ENCODE results near the gene TTC24.
A peak's percentile ranks its signal among the peaks of the same experiment; 100 is the strongest.

Gene TTC24

GRCh38 chr1:156598731-156599432 is 19.4 kb downstream of the TTC24 start:
- Histone ChIP-seq H3K36me3 (ENCODE audit: control insufficient read depth in 4 of 4, insufficient read depth in 4 of 4, low read length in 3 of 4) (peaks cover 3 to 55% (median 39%) of the 10 kb centered on the region in 4 experiments), H3K27me3 (replicated peaks in 2 of 5; ENCODE audit: control insufficient read depth in 4 of 5, insufficient read depth in 5 of 5, low read length in 4 of 5) (no peaks in the 10 kb centered on the region), H3K4me3 (ENCODE audit: control insufficient read depth in 1 of 7, extremely low read depth in 1 of 7, insufficient read depth in 4 of 7, low read depth in 2 of 7, low read length in 6 of 7) (no peak overlapping the region), H3K9me3 (ENCODE audit: control extremely low read depth in 1 of 5, control insufficient read depth in 4 of 5, insufficient read depth in 2 of 5, low read depth in 1 of 5, low read length in 4 of 5) (no peaks in the 10 kb centered on the region), H3K4me1 (ENCODE audit: control extremely low read depth in 1 of 4, control insufficient read depth in 4 of 4, insufficient read depth in 4 of 4, low read length in 3 of 4) (peaks cover 6 to 30% (median 22%) of the 10 kb centered on the region in 4 experiments), H3K27ac (ENCODE audit: insufficient read depth in 1 of 2, low read depth in 1 of 2, low read length in 2 of 2, poor library complexity in 1 of 2, severe bottlenecking in 2 of 2) (no peak overlapping the region)
- no peak for DNase-seq
- POLR2A ChIA-PET: no interaction called here
- WGBS (ENCODE audit: insufficient coverage): 100% methylated on average over 2 of the region's 4 CpGs
- CTCF ChIA-PET: interaction anchor here (1.2 to 7.7 kb wide), 4 partner anchors 10 to 15 kb away, joined by 3 to 63 read pairs (median 7); no protein-coding TSS in a partner anchor

- ChIA-PET POLR2A (no interaction called here), CTCF (interaction anchor here (0.7 to 7.7 kb wide), 7 partner anchors 9 to 117 kb away, joined by 3 to 63 read pairs (median 6); partner anchors contain the start of gene NAXE)
- peak overlapping the region in 1 of 7 experiments; percentile 81 for H3K4me3 ChIP-seq (ENCODE audit: control insufficient read depth in 1 of 7, extremely low read depth in 1 of 7, insufficient read depth in 4 of 7, low read depth in 2 of 7, low read length in 6 of 7)
- H3K27ac ChIP-seq (ENCODE audit: insufficient read depth in 1 of 2, low read depth in 1 of 2, low read length in 2 of 2, poor library complexity in 1 of 2, severe bottlenecking in 2 of 2): no peak overlapping the region
- peaks cover 3 to 46% (median 32%) of the 10 kb centered on the region in 4 experiments for H3K36me3 ChIP-seq (ENCODE audit: control insufficient read depth in 4 of 4, insufficient read depth in 4 of 4, low read length in 3 of 4)
- DNase-seq: peak; percentile 78 to 91 (median 89)
- H3K27me3 ChIP-seq (replicated peaks in 2 of 5; ENCODE audit: control insufficient read depth in 4 of 5, insufficient read depth in 5 of 5, low read length in 4 of 5): no peaks in the 10 kb centered on the region
- H3K4me1 ChIP-seq (ENCODE audit: control extremely low read depth in 1 of 4, control insufficient read depth in 4 of 4, insufficient read depth in 4 of 4, low read length in 3 of 4): peaks cover 6 to 30% (median 22%) of the 10 kb centered on the region in 4 experiments
- WGBS (ENCODE audit: insufficient coverage): 80% methylated on average over 1 of the region's 3 CpGs
- no peaks in the 10 kb centered on the region for H3K9me3 ChIP-seq (ENCODE audit: control extremely low read depth in 1 of 5, control insufficient read depth in 4 of 5, insufficient read depth in 2 of 5, low read depth in 1 of 5, low read length in 4 of 5)
Observed at GRCh38 chr1:156599811-156600210, 20.3 kb downstream of the TTC24 start.

GRCh38 chr1:156600733-156601121 is 21.2 kb downstream of the TTC24 start:
- ChIA-PET CTCF (interaction anchor here (0.6 to 7.7 kb wide), 8 partner anchors 8 to 120 kb away, joined by 3 to 63 read pairs (median 5); partner anchors contain the start of gene NAXE), POLR2A (no interaction called here)
- Histone ChIP-seq H3K27ac (ENCODE audit: insufficient read depth in 1 of 2, low read depth in 1 of 2, low read length in 2 of 2, poor library complexity in 1 of 2, severe bottlenecking in 2 of 2) (peak overlapping the region in 1 of 2 experiments; percentile 65), H3K36me3 (ENCODE audit: control insufficient read depth in 4 of 4, insufficient read depth in 4 of 4, low read length in 3 of 4) (peaks cover 3 to 37% (median 23%) of the 10 kb centered on the region in 4 experiments), H3K4me1 (ENCODE audit: control extremely low read depth in 1 of 4, control insufficient read depth in 4 of 4, insufficient read depth in 4 of 4, low read length in 3 of 4) (peaks cover 6 to 30% (median 22%) of the 10 kb centered on the region in 4 experiments), H3K9me3 (ENCODE audit: control extremely low read depth in 1 of 5, control insufficient read depth in 4 of 5, insufficient read depth in 2 of 5, low read depth in 1 of 5, low read length in 4 of 5) (no peaks in the 10 kb centered on the region), H3K27me3 (replicated peaks in 2 of 5; ENCODE audit: control insufficient read depth in 4 of 5, insufficient read depth in 5 of 5, low read length in 4 of 5) (no peaks in the 10 kb centered on the region), H3K4me3 (ENCODE audit: control insufficient read depth in 1 of 7, extremely low read depth in 1 of 7, insufficient read depth in 4 of 7, low read depth in 2 of 7, low read length in 6 of 7) (peak overlapping the region; percentile 60 to 91 (median 85))
- no peak for DNase-seq
- WGBS (ENCODE audit: insufficient coverage): 5% methylated on average over 12 of the region's 13 CpGs

GRCh38 chr1:156601122-156601830 is 21.8 kb downstream of the TTC24 start, which contains the start of gene GPATCH4:
Gene GPATCH4, minus strand, starts transcription at chr1:156601479.
- H3K9me3 ChIP-seq (ENCODE audit: control extremely low read depth in 1 of 5, control insufficient read depth in 4 of 5, insufficient read depth in 2 of 5, low read depth in 1 of 5, low read length in 4 of 5): no peaks in the 10 kb centered on the region
- no peaks in the 10 kb centered on the region for H3K27me3 ChIP-seq (replicated peaks in 2 of 5; ENCODE audit: control insufficient read depth in 4 of 5, insufficient read depth in 5 of 5, low read length in 4 of 5)
- peak; percentile 75 to 81 (median 80) for DNase-seq
- H3K4me1 ChIP-seq (ENCODE audit: control extremely low read depth in 1 of 4, control insufficient read depth in 4 of 4, insufficient read depth in 4 of 4, low read length in 3 of 4): peaks cover 6 to 30% (median 22%) of the 10 kb centered on the region in 4 experiments
- peaks cover 0 to 31% (median 19%) of the 10 kb centered on the region in 4 experiments for H3K36me3 ChIP-seq (ENCODE audit: control insufficient read depth in 4 of 4, insufficient read depth in 4 of 4, low read length in 3 of 4)
- under 1% methylated on average over 34 of the region's 35 CpGs for WGBS (ENCODE audit: insufficient coverage)
- peak within 1 kb of the TSS; percentile 47 to 65 for H3K27ac ChIP-seq (ENCODE audit: insufficient read depth in 1 of 2, low read depth in 1 of 2, low read length in 2 of 2, poor library complexity in 1 of 2, severe bottlenecking in 2 of 2)
- peak within 1 kb of the TSS; percentile 60 to 91 (median 85) for H3K4me3 ChIP-seq (ENCODE audit: control insufficient read depth in 1 of 7, extremely low read depth in 1 of 7, insufficient read depth in 4 of 7, low read depth in 2 of 7, low read length in 6 of 7)
- POLR2A ChIA-PET: interaction anchor here (0.6 kb wide), 1 partner anchor 120 kb away, joined by 4 read pairs; no protein-coding TSS in a partner anchor
- CTCF ChIA-PET: interaction anchor here (1.4 to 7.7 kb wide), 5 partner anchors 10 to 120 kb away, joined by 3 to 63 read pairs (median 6); partner anchors contain the start of gene NAXE

GRCh38 chr1:156601892-156602291 is 22.4 kb downstream of the TTC24 start:
- POLR2A ChIA-PET: interaction anchor here (0.6 kb wide), 1 partner anchor 121 kb away, joined by 4 read pairs; no protein-coding TSS in a partner anchor
- Histone ChIP-seq H3K4me1 (ENCODE audit: control extremely low read depth in 1 of 4, control insufficient read depth in 4 of 4, insufficient read depth in 4 of 4, low read length in 3 of 4) (peaks cover 6 to 30% (median 22%) of the 10 kb centered on the region in 4 experiments), H3K36me3 (ENCODE audit: control insufficient read depth in 4 of 4, insufficient read depth in 4 of 4, low read length in 3 of 4) (peaks cover 0 to 25% (median 14%) of the 10 kb centered on the region in 4 experiments), H3K27me3 (replicated peaks in 2 of 5; ENCODE audit: control insufficient read depth in 4 of 5, insufficient read depth in 5 of 5, low read length in 4 of 5) (no peaks in the 10 kb centered on the region), H3K27ac (ENCODE audit: insufficient read depth in 1 of 2, low read depth in 1 of 2, low read length in 2 of 2, poor library complexity in 1 of 2, severe bottlenecking in 2 of 2) (peak overlapping the region in 1 of 2 experiments; percentile 65), H3K4me3 (ENCODE audit: control insufficient read depth in 1 of 7, extremely low read depth in 1 of 7, insufficient read depth in 4 of 7, low read depth in 2 of 7, low read length in 6 of 7) (peak overlapping the region; percentile 60 to 91 (median 85)), H3K9me3 (ENCODE audit: control extremely low read depth in 1 of 5, control insufficient read depth in 4 of 5, insufficient read depth in 2 of 5, low read depth in 1 of 5, low read length in 4 of 5) (no peaks in the 10 kb centered on the region)
- WGBS (ENCODE audit: insufficient coverage): 74% methylated on average over 11 of the region's 12 CpGs
- no peak for DNase-seq
- CTCF ChIA-PET: interaction anchor here (1.4 to 7.7 kb wide), 5 partner anchors 11 to 121 kb away, joined by 3 to 63 read pairs (median 6); partner anchors contain the start of gene NAXE

DNA sequence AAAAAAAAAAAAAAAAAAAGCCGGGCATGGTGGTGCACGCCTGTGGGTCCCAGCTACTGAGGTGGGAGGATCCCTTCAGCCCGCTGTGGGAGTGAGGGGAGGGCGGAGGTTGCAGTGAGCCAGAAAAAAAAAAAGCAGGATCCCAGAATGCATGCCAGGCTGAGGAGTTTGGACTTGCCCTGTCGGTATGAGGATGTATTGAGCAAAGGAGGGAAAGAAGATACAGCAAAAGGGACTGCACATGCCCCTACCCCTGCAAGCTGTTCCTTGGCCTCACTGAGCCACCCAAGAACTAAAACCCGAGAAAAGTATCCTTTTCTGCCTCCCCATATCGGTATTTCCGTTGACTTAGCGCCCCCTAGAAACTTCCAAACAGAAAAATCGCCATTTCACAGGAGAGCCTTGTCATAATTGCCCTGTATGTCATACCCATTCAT is 23.1 kb downstream of the TTC24 start:
- ChIA-PET CTCF (interaction anchor here (0.7 to 7.7 kb wide), 6 partner anchors 11 to 258 kb away, joined by 3 to 63 read pairs (median 4); partner anchors contain the start of gene NAXE), POLR2A (no interaction called here)
- peaks cover 6 to 30% (median 22%) of the 10 kb centered on the region in 4 experiments for H3K4me1 ChIP-seq (ENCODE audit: control extremely low read depth in 1 of 4, control insufficient read depth in 4 of 4, insufficient read depth in 4 of 4, low read length in 3 of 4)
- WGBS (ENCODE audit: insufficient coverage): 38% methylated on average over 8 of the region's 10 CpGs
- no peaks in the 10 kb centered on the region for H3K27me3 ChIP-seq (replicated peaks in 2 of 5; ENCODE audit: control insufficient read depth in 4 of 5, insufficient read depth in 5 of 5, low read length in 4 of 5)
- H3K4me3 ChIP-seq (ENCODE audit: control insufficient read depth in 1 of 7, extremely low read depth in 1 of 7, insufficient read depth in 4 of 7, low read depth in 2 of 7, low read length in 6 of 7): peak overlapping the region in 2 of 7 experiments; percentile 5 to 50
- no peaks in the 10 kb centered on the region for H3K9me3 ChIP-seq (ENCODE audit: control extremely low read depth in 1 of 5, control insufficient read depth in 4 of 5, insufficient read depth in 2 of 5, low read depth in 1 of 5, low read length in 4 of 5)
- DNase-seq: peak in 2 of 3 donors; percentile 46
- peaks cover 0 to 18% (median 9%) of the 10 kb centered on the region in 4 experiments for H3K36me3 ChIP-seq (ENCODE audit: control insufficient read depth in 4 of 4, insufficient read depth in 4 of 4, low read length in 3 of 4)
- no peak overlapping the region for H3K27ac ChIP-seq (ENCODE audit: insufficient read depth in 1 of 2, low read depth in 1 of 2, low read length in 2 of 2, poor library complexity in 1 of 2, severe bottlenecking in 2 of 2)

Measured in common myeloid progenitor, CD34-positive (primary cell).